ENCODE data around the gene LRRC15. TPM values are rescaled to one million over a fixed set of nuclear protein-coding genes. Genes with fewer than 3 reads are reported as not detected.

Gene LRRC15
- total and polyA plus RNA-seq, 2 experiments from 2014 or later = 0.05 to 0.14 TPM

DNA sequence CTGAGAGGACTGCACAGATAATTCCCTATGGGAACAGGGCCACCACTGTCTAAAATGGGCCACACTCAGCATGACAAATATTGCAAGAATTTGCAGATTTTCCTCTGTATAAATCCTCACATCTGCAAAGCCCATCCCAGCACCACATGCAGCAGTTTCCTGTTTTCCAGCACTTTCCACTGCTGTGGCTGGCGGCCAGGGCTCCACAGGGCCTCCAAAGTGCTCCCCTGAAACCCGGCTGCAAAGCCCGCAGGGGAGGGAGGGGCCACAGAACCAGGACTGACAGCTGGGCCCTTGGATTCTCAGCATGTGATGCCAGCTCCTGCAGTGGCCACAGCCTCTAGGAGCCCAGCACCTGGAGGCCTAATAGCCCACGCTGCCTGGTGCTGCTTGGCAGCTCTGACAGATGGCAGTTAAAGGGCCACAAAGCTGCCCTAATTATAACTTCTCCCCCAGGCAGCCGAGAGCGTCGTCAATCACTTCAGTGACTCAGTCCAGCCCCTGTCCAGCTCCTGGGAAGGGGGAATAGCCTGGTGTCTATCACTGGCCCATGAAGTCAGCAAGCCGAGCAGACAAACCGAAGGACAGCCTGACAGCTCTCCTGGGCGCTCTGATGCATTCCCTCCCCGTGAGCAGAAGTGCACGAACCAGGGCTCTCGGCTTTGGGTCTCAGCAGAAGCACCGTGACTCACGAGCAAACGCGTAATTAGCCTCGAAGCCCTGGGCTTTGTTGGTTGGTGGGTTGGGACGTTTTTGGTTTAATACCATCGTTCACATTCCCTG is 4.7 kb downstream of the LRRC15 start:
- no peak for DNase-seq (ENCODE audit: low spot score)

More for the DNA sequence above, 4.7 kb downstream of the LRRC15 start:
- Histone ChIP-seq H3K9me2 (ENCODE audit: insufficient read depth) (0 out of 2 replicates have a peak, but pooled peaks cover 1% of the 10 kb centered on the region), H3K4me2 (no peak overlapping the region), H4K20me1 (replicated peaks; ENCODE audit: insufficient read depth) (no peaks in the 10 kb centered on the region), H3K36me3 (ENCODE audit: insufficient read depth) (no peaks in the 10 kb centered on the region), H3F3A (replicated peaks; ENCODE audit: low read depth) (no peaks in the 10 kb centered on the region), H3K79me2 (replicated peaks; ENCODE audit: insufficient read depth) (no peaks in the 10 kb centered on the region), H3K27me3 (ENCODE audit: insufficient read depth) (no peaks in the 10 kb centered on the region), H3K27ac (ENCODE audit: low read depth) (no peak overlapping the region), H3K4me3 (no peak overlapping the region), H2AFZ (no peak overlapping the region; the same call in 1 of the 2 replicates), H3K4me1 (ENCODE audit: insufficient read depth) (0 out of 2 replicates have a peak, but pooled peaks cover 7% of the 10 kb centered on the region)
- Mint-ChIP-seq H3K27me3 (ENCODE audit: insufficient read depth, low read depth, poor library complexity) (peaks cover 25% of the 10 kb centered on the region), H3K4me3 (no peak overlapping the region), H3K9me3 (no peaks in the 10 kb centered on the region), H3K27ac (no peak overlapping the region), H3K4me1 (peaks cover 19% of the 10 kb centered on the region), H3K36me3 (ENCODE audit: low read depth) (no peaks in the 10 kb centered on the region)
- TF ChIP-seq, protein P1, sequence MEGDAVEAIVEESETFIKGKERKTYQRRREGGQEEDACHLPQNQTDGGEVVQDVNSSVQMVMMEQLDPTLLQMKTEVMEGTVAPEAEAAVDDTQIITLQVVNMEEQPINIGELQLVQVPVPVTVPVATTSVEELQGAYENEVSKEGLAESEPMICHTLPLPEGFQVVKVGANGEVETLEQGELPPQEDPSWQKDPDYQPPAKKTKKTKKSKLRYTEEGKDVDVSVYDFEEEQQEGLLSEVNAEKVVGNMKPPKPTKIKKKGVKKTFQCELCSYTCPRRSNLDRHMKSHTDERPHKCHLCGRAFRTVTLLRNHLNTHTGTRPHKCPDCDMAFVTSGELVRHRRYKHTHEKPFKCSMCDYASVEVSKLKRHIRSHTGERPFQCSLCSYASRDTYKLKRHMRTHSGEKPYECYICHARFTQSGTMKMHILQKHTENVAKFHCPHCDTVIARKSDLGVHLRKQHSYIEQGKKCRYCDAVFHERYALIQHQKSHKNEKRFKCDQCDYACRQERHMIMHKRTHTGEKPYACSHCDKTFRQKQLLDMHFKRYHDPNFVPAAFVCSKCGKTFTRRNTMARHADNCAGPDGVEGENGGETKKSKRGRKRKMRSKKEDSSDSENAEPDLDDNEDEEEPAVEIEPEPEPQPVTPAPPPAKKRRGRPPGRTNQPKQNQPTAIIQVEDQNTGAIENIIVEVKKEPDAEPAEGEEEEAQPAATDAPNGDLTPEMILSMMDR (conservative IDR thresholded peaks at IDR 0.05; ENCODE audit: low read depth in 2 of 2) = no peak
- TF ChIP-seq STAT1 (IDR thresholded peaks at IDR 0.05; ENCODE audit: unreplicated experiment) (no peak), CREB1 (CRISPR knock-in tag; IDR thresholded peaks at IDR 0.05; ENCODE audit: low read depth) (no peak), EZH2 (IDR thresholded peaks at IDR 0.05; ENCODE audit: low read depth, unreplicated experiment) (no peak), JUNB (IDR thresholded peaks at IDR 0.05; ENCODE audit: unreplicated experiment) (no peak), ZNF331 (CRISPR knock-in tag; IDR thresholded peaks at IDR 0.05; ENCODE audit: low read depth) (no peak)
- TF ChIP-seq, protein P2, sequence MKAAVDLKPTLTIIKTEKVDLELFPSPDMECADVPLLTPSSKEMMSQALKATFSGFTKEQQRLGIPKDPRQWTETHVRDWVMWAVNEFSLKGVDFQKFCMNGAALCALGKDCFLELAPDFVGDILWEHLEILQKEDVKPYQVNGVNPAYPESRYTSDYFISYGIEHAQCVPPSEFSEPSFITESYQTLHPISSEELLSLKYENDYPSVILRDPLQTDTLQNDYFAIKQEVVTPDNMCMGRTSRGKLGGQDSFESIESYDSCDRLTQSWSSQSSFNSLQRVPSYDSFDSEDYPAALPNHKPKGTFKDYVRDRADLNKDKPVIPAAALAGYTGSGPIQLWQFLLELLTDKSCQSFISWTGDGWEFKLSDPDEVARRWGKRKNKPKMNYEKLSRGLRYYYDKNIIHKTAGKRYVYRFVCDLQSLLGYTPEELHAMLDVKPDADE (IDR thresholded peaks at IDR 0.05) = no peak
- TF ChIP-seq, protein P3, sequence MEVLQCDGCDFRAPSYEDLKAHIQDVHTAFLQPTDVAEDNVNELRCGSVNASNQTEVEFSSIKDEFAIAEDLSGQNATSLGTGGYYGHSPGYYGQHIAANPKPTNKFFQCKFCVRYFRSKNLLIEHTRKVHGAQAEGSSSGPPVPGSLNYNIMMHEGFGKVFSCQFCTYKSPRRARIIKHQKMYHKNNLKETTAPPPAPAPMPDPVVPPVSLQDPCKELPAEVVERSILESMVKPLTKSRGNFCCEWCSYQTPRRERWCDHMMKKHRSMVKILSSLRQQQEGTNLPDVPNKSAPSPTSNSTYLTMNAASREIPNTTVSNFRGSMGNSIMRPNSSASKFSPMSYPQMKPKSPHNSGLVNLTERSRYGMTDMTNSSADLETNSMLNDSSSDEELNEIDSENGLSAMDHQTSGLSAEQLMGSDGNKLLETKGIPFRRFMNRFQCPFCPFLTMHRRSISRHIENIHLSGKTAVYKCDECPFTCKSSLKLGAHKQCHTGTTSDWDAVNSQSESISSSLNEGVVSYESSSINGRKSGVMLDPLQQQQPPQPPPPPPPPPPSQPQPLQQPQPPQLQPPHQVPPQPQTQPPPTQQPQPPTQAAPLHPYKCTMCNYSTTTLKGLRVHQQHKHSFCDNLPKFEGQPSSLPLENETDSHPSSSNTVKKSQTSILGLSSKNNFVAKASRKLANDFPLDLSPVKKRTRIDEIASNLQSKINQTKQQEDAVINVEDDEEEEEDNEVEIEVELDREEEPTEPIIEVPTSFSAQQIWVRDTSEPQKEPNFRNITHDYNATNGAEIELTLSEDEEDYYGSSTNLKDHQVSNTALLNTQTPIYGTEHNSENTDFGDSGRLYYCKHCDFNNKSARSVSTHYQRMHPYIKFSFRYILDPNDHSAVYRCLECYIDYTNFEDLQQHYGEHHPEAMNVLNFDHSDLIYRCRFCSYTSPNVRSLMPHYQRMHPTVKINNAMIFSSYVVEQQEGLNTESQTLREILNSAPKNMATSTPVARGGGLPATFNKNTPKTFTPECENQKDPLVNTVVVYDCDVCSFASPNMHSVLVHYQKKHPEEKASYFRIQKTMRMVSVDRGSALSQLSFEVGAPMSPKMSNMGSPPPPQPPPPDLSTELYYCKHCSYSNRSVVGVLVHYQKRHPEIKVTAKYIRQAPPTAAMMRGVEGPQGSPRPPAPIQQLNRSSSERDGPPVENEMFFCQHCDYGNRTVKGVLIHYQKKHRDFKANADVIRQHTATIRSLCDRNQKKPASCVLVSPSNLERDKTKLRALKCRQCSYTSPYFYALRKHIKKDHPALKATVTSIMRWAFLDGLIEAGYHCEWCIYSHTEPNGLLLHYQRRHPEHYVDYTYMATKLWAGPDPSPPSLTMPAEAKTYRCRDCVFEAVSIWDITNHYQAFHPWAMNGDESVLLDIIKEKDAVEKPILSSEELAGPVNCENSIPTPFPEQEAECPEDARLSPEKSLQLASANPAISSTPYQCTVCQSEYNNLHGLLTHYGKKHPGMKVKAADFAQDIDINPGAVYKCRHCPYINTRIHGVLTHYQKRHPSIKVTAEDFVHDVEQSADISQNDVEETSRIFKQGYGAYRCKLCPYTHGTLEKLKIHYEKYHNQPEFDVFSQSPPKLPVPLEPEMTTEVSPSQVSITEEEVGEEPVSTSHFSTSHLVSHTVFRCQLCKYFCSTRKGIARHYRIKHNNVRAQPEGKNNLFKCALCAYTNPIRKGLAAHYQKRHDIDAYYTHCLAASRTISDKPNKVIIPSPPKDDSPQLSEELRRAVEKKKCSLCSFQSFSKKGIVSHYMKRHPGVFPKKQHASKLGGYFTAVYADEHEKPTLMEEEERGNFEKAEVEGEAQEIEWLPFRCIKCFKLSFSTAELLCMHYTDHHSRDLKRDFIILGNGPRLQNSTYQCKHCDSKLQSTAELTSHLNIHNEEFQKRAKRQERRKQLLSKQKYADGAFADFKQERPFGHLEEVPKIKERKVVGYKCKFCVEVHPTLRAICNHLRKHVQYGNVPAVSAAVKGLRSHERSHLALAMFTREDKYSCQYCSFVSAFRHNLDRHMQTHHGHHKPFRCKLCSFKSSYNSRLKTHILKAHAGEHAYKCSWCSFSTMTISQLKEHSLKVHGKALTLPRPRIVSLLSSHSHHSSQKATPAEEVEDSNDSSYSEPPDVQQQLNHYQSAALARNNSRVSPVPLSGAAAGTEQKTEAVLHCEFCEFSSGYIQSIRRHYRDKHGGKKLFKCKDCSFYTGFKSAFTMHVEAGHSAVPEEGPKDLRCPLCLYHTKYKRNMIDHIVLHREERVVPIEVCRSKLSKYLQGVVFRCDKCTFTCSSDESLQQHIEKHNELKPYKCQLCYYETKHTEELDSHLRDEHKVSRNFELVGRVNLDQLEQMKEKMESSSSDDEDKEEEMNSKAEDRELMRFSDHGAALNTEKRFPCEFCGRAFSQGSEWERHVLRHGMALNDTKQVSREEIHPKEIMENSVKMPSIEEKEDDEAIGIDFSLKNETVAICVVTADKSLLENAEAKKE (CRISPR knock-in tag; IDR thresholded peaks at IDR 0.05) = no peak
- TF ChIP-seq, protein P4, sequence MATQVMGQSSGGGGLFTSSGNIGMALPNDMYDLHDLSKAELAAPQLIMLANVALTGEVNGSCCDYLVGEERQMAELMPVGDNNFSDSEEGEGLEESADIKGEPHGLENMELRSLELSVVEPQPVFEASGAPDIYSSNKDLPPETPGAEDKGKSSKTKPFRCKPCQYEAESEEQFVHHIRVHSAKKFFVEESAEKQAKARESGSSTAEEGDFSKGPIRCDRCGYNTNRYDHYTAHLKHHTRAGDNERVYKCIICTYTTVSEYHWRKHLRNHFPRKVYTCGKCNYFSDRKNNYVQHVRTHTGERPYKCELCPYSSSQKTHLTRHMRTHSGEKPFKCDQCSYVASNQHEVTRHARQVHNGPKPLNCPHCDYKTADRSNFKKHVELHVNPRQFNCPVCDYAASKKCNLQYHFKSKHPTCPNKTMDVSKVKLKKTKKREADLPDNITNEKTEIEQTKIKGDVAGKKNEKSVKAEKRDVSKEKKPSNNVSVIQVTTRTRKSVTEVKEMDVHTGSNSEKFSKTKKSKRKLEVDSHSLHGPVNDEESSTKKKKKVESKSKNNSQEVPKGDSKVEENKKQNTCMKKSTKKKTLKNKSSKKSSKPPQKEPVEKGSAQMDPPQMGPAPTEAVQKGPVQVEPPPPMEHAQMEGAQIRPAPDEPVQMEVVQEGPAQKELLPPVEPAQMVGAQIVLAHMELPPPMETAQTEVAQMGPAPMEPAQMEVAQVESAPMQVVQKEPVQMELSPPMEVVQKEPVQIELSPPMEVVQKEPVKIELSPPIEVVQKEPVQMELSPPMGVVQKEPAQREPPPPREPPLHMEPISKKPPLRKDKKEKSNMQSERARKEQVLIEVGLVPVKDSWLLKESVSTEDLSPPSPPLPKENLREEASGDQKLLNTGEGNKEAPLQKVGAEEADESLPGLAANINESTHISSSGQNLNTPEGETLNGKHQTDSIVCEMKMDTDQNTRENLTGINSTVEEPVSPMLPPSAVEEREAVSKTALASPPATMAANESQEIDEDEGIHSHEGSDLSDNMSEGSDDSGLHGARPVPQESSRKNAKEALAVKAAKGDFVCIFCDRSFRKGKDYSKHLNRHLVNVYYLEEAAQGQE (IDR thresholded peaks at IDR 0.05; ENCODE audit: unreplicated experiment) = no peak
- 0 out of 3 replicates have a peak, but pooled peaks have one; percentile 11 for ATAC-seq
